T1000 (cell line): Measurements from ENCODE around the gene TFIP11.

ENCODE experiments used
- DNase-seq: peaks from one replicate; lab custom pipeline; 2025; ENCODE audit warnings: mixed read lengths; lab: John Stamatoyannopoulos, UW

Gene TFIP11

DNA sequence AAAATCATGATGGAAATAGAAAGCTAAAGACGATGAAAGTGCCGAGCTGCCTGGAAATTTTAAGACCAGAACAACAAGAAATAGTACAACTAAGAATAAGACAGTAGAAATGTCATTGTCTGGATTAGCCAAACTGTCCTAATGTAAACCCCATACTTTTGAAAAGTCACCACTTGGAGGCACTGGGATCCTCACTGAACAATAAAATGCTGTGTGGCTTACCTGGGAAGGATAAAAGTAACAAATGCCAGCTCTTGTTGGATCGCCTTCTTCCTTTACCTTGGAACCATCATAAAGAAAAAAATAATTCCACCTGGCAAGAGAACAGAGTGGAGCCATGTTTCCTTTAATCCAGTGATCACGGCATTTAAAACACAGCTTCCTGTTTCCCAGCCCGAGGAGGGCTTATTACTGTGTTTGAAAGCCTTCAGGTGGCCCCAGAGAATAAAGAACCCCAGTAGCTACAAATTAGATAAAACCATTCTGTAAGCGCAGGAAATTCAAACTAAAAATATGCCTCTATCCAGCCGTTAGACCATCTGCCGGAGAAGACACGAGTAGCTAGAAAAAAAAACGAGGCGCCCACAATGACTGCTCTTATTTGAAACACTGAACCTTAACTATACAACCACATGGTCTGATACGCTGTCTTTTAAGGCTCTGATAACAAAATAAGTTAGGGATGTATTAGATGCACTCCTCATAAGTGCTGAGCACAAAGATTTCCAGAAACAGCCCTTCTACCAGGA, 33.1 kb downstream of the TFIP11 start:
- DNase-seq, result no peak

DNA sequence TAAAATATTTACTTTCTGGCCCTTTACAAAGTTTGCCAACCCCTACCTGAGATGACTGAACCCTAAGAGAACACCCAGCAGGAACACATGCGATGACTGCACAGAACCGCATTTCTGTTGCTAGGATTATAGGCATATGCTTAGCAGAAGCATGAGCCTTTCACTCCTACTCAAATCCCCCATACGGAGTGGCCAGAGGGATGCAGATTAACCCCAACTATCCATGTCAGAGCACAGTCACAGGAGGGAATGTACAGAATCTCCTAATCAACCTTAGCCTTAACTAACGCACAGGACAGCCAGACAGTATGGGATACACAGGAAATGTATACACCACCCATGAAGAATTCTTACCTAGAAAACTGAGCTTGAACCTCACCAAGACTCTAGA, 34.9 kb downstream of the TFIP11 start:
- no peak for DNase-seq

DNA sequence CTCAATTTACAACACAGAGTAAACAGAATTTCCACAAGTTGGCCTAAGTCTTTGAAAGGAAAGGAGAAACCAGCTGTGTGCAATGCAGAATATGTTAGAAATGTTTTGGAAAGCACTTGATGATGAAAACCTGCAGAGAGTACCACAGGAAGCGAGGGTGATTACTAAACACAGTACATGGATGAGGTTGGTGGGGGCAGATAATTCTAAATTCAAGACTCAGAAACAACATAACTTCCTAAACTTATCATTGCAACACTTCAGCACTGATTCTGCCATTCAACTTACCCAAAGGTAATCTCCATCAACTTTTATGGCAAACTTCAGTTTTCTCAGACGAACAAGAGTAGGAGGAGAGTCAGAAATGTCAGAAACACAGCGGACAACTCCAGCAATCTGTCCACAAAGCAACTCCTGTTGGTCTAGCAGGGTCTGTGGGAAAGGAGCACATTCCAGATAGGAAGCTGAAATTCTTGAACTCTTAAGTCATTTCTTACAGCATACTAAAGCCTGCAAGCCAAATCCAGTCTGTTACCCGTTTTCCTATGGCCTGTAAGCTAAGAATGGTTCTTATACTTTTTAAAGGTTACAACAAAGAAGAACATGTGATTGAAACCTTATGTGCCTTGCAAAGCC, 35.5 kb downstream of the TFIP11 start:
- no peak for DNase-seq

DNA sequence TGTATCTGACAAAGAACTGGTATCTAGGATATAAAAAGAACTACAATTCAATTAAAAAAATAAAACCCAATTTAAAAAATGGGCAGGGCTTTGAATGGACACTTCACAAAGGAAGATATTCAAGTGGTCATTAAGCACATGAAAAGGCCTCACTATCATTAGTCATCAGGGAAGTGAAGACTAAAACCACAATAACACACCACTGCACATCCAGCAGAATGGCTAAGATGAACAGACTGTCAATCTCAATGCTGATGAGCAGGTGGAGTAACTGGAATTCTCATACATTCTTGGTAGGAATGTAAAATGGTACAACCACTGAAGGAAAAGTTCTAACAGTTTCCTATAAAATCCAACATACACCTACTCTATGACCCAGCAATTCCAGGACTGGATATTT, 37.6 kb downstream of the TFIP11 start:
- no peak for DNase-seq

DNA sequence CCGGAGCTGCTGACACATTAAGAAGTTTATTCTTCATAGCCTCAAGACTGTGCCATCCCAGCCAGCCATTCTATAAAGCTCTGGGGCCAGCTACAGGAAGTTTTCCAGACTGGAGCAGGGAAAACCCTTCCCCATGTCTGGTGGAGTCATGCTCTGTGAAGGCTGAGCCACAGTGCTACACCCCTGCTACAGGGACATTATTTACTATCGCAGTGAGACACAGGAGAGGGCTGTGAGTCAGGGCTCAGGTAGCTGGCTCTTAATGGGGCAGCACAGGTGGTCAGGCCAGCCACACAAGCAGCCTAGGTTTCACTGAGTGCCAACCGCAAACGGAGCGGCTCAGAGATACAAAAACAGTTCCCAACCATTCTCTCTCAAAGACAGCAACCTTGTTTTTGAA, 40.8 kb downstream of the TFIP11 start:
- DNase-seq, result no peak

DNA sequence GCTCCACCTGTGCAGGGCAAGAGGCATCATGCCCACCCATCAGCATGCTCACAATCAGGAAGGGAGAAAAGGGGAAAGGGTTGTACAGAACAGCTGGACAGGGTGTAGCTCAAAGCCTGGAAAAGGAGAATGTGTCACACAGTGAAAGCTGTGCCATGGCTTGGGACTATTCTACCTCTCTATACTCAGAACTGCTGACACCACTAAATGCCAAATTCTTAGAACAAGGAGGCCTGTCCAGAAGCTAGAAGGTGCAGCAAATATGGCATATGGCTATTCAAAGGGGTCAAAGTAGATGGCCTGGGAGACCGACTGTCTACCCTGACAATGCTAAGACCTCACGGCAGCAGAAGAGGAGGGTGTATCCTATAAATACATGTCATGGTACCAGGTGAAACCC, 41.5 kb downstream of the TFIP11 start:
- no peak for DNase-seq

DNA sequence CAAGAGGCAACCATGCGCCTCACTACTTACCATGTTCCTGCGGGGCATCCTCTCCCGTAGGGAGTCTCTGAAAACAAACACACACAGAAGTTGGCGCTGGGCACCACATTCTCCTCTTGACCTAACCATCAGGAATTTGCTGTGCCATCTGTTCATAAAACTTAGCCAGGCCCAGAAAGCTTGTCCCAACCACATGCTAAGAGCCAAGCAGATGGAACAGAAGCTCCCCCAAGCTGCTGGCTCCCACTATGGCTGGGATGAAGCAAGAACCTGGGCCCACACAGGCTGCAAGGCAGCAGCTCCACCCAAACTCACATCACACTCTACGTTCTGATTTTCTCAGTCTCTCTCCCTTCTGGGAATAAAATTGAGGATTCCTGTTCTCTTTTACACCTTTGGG, 46.1 kb downstream of the TFIP11 start:
- no peak for DNase-seq

DNA sequence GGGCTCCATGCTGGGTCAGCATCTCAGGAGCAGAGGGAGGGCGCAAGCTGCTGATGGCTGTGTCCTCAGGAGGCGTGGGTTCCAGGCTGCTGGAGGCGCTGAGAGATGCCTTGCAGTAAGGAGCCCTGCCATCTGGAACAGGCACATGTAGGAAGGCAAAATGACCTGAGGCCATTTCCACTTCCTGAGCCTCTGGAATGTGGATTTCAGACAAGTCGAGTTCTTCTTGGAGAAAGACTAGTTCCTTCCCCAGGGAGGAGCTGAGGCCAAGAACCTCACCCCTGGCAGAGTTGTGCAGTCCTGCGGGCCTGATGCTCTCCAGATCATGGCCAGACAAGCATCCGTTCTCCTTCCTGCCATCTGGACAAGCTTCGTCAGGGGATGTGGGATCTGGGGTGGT, 48.0 kb downstream of the TFIP11 start:
- no peak for DNase-seq

DNA sequence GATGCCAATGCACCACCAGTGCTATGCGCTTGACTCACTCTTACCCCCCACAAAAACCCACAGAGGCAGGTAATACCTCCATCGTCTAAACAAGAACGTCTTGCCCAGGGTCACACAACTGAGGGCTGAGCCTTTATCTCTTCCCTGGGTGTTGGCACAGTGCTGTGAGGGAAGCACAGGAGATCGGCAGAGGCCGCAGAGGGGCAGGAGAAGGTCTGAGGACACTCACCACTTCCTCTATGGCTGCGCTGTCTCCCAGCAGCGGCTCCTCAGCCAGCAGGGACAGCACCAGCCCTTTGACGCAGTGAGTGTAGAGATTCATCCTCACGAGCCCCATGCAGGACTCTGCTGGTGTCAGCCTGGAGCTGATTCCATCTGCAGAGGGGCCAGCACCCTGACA, 48.6 kb downstream of the TFIP11 start:
- DNase-seq, result no peak

DNA sequence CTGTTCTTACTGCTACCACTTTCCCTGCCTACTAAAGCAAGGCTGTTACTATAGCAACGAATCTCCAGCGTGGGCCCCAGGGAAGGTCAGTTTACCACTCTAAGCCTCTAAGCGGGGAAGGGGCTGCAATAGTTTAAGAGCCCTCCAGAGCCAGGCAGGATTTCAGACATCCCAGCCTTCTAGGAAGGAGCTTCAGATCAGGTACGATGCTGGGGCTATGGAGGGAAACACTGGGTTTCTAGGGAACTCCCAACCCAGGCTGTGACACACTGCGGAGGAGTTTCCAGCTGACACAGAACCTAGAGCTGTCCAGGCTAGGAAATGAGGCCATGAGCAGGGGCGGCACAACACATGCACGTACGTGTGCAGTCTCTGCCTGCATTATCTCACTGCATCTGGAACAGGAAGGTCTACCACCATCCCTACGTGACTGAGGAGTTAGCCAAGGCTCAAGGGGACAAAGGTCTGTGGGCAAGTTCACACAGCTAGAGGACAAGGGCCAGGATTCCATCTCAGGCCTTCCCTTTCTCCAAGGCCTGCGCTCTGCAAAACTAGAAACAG, 49.1 kb downstream of the TFIP11 start:
- DNase-seq, result no peak

DNA sequence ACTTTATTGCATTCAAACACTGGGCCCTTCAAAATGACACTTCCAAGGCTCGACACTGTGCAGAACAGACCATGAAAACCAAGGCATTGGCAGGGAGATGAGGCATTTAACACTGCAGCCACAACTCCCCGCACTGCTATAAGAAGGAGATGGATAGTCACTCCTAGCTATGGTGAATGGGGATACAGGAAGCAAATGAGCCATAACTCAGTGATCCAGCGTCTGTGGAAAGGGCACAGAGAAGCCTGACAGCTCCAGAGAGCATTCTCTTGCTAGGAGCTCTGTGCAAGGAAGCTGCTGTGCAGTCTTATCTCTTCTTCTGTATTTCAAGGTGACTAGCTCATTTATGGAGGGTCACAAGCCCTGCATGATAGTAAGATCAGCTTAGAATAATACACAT, 49.6 kb downstream of the TFIP11 start:
- DNase-seq, result no peak

DNA sequence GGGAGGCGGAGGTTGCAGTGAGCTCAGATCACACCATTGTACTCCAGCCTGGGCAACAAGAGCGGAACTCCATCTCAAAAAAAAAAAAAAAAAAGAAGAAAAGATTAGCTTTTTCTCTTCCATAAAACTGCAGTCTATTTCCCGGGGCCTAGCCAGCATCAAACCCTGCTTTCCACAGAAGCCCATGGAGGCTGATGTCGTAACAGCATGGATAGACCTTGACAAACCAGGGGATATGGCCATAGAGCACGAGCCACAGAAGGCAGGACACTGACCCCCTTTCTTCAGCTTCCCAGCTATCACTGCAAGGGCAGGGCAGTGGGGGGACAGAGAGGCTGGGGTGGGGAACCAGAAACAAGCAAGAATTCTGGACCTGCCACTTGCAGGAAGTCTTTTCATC, 50.2 kb downstream of the TFIP11 start:
- no peak for DNase-seq

DNA sequence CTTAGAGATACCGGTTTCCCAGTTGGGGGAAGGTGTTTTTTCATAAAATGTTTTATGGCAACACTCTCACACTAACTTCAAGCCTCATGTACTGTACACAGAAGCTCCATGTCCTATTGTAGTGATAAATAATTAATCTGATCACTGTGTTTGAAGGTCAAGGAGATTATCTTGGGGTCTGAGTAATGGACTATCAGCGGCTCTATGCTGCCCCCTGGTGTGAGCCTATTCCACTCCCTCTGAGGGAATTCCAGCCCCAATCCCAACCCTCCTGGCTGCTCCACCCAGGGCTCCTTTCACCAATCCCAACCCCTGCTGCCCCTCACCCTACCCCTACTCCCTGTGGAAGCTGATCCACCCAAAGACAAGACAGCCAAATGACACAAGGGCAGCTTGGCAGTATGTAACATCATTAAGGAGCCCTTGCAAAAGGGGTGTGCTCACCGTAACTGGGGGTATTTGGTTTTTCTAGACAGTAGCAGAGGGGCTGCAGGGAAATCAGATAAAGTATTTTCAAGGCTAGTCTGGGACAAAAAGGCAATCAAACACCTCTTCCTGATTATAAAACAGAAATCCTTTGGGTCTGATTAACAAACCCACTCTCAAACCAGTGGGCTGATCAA, 51.0 kb downstream of the TFIP11 start:
- no peak for DNase-seq

DNA sequence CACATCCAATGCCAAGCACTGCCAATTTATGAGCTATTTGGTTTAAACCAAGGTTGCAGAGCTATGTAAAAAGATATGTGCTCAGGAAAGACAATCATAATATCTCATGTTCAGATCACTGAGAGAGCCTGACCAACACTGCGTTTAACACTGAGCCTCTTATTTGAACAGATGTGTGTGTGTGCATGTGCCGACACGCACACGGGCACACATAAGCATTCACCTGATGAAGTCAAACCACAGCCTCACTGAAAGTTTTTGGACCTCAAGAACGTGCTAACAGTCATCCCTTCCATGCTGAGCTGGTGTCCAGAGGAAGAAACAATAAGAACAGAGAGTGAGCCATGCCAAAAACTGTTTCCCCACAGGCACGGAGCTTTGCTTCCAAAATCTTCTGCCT, 52.1 kb downstream of the TFIP11 start:
- DNase-seq, result no peak

DNA sequence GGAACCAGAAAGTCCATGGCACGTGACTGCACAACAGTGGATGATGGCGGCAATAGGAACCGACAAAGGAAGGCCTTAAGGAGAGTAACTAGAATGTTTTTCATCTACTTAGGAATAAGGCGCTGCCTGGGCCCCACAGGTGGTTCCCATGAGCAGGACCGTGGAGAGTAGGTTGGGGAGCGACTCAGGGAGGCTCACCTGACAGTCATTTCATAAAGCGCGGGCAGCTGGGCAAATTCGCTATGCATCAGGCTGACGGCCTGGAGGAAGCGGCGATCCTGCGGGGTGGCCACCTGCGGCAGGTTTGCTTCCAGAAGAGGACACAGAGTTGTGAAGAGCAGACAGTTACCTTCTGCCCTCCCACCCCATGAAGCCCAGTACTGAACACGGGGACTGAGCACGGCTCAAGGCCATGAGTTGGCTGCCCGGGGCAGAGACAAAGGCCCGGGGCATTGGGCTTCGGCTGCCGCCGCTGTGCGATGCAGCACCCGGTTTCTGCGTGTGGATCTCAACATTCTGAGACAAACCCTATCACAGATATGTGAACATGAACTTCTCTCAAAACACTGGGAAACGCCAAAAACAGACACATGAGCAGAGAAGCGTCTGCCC, 54.5 kb downstream of the TFIP11 start:
- DNase-seq, result no peak

DNA sequence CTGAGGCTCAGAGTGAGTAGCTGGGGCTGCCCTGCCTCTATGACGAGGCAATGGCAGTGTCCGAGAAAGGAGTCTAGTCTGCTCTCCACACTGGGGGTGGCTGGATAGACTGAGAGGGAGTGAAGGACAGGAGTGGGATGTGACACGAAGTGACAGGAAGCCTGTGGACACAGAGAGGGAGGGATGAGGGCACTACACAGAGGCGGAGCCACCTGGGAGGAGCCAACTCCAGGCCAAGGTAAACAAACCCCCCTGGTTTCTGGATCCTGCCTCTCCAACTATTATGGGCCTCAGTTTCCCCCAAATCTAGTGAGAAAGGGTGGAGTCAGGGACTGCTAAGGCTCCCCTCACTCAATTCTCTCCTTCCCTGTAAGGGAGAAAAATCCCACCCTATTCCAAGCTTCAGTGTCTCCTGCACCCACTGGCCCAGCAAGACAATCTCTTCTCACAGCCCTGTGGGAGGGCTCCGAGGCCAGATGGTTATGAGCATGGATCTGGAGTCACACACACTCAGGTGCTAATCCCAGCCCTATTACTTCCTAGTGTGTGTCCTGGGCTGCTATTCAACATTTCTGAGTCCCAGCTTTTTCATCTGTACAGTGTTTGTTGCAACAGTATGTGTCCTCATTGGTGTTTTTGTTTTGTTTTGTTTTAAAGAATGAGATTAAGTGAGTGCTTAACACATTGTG, 58.3 kb downstream of the TFIP11 start:
- no peak for DNase-seq

DNA sequence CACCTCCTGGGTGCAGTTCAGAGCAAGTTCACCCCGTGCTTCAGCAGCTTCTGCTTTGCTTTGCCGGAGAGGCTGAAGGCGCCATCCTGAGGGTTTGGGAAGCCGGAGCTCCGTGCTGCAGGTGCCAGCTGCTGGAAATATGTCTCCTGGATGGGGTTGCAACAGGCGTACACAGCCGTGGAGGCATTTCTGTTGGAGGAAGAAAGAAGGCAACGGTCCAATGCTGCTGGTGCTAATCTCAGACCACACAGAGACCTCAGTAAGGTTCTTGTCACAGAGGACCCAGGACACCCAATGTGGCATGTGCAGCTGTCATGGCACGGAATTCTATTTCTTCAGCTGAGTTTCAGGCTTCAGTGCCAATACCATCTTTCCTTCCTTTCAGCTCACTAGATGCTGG, 59.1 kb downstream of the TFIP11 start:
- DNase-seq, result no peak

DNA sequence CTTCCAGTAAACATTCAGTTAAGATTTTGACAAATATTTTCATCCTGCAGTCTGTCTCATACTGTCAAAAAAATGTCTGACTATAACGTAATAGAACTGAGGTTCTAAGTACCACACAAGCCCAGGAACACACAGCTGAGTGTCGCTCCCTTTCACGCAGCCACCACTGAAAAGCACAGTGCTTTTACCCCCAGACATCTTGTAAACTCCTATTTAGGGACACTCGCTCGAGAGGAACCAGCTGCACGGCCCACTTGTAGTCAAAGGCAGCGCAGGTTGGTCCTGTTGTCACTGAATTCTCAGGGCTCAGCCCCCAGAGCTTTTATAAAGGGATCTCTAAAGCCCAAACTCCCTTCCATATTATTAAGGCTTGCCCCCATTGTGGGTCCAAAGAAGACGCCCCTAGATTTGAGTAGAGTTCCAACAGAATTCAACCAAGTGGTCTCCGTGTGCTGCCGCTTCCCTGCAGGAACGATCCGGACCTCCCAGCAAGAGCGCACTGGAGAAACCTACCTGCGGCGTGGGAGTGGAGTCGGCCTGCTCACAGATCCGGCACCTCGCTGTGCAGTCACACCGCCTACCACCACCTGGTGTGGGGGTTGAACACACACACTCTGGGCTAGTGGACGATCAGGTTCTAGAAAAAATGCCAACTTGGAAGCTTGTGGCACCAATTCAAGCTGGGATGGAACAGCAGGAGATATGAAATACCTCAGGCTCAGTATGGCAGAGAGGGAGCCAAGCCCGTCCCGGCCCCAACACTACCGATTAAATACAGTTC, 59.8 kb downstream of the TFIP11 start:
- no peak for DNase-seq

DNA sequence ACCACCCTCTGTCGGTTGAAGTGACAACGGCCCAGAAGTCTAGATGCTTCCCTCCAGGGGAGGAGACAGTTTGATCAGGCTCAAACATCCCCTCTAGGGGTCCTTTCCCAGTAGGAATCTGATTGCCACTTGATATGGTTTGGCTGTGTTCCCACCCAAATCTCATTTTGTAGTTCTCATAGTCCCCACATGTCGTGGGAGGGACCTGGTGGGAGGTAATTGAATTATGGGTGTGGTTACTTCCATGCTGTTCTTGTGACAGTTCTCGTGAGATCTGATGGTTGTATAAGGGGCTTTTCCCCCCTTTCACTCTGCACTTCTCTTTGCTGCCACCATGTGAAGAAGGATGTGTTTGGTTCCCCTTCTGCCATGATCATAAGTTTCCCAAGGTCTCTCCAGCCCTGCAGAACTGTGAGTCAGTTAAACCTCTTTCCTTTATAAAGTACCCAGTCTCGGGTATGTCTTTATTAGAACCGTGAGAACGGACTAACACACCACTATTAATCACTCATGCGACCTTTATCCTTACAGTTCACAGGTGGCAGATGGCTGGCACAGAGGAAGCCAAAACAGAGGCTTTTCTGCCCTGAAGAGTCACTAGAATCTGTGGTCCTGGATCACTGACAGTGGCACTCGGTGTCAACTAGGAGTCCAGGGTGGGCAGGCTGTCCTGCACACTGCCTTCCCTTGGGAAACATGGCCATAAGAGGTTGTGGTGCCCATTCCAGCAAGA, 61.7 kb downstream of the TFIP11 start:
- DNase-seq, result no peak

DNA sequence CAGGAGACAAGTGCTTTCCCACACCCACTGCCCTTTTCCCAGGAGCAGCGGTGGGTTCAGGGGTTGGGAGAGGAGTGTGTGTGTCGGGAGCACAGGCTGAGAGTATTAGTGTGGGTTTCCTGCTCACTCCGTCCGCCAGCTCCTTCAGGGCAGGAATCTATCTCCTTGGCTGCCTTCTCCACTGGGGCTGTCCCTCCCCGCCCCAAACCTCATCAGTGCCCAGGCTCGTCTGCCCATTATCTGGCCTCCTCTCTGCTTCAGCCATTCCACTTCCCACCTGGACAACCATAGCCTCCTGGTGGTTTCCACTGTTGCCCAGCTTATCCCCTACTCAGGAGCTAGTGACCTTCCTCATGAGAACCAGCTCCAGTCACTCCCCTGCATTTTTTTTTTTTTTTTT, 63.3 kb downstream of the TFIP11 start:
- DNase-seq, result no peak

DNA sequence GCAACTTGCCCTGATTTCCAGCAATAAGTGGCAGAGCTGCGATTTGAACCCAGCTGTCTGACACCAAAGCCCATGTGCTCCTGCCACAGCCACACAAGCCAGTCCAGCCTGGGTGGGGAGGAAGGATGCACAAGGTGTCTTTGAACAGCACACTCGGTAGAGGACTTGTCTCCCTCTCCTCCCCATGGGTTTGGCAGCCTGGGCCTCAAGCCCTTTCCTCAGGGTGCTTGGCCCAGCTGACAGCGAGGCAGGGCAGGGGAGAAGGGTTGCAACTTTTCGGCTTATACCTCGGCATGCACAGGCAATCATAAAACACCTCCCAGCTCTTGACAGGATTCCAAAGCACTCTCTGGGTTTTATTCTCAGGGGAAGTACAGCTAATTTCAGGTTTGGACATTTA, 63.9 kb downstream of the TFIP11 start:
- no peak for DNase-seq
